Measurements from ENCODE around the gene PRKCE. TPM values are rescaled to one million over a fixed set of nuclear protein-coding genes. Genes with fewer than 3 reads are reported as not detected.

Gene PRKCE
- total RNA-seq, 4 donors from 2014 or later: 20.0 to 29.7 (median 25.2) TPM

GRCh38 chr2:46163804-46164528 is 512.5 kb downstream of the PRKCE start:
- H3K36me3 ChIP-seq: peaks cover 0 to 4% (median 0%) of the 10 kb centered on the region in 3 donors
- H3K4me1 ChIP-seq: peaks cover 0 to 8% (median 0%) of the 10 kb centered on the region in 4 donors
- H3K9me3 ChIP-seq: no peaks in the 10 kb centered on the region
- no peak for TF ChIP-seq POLR2A (IDR thresholded peaks at IDR 0.05)
- TF ChIP-seq, protein P1, sequence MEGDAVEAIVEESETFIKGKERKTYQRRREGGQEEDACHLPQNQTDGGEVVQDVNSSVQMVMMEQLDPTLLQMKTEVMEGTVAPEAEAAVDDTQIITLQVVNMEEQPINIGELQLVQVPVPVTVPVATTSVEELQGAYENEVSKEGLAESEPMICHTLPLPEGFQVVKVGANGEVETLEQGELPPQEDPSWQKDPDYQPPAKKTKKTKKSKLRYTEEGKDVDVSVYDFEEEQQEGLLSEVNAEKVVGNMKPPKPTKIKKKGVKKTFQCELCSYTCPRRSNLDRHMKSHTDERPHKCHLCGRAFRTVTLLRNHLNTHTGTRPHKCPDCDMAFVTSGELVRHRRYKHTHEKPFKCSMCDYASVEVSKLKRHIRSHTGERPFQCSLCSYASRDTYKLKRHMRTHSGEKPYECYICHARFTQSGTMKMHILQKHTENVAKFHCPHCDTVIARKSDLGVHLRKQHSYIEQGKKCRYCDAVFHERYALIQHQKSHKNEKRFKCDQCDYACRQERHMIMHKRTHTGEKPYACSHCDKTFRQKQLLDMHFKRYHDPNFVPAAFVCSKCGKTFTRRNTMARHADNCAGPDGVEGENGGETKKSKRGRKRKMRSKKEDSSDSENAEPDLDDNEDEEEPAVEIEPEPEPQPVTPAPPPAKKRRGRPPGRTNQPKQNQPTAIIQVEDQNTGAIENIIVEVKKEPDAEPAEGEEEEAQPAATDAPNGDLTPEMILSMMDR (IDR thresholded peaks at IDR 0.05): no peak
- H3K4me3 ChIP-seq: no peak overlapping the region
- DNase-seq: no peak
- peak overlapping the region in 2 of 4 donors; percentile 2 to 5 for H3K27ac ChIP-seq
- no peaks in the 10 kb centered on the region for H3K27me3 ChIP-seq

GRCh38 chr2:46164529-46165301 is 513.2 kb downstream of the PRKCE start:
- peaks cover 0 to under 1% (median 0%) of the 10 kb centered on the region in 3 donors for H3K36me3 ChIP-seq
- H3K4me1 ChIP-seq: peaks cover 0 to 8% (median 0%) of the 10 kb centered on the region in 4 donors
- TF ChIP-seq, protein P1 (IDR thresholded peaks at IDR 0.05): no peak
- no peak for TF ChIP-seq POLR2A (IDR thresholded peaks at IDR 0.05)
- H3K27me3 ChIP-seq: no peaks in the 10 kb centered on the region
- no peaks in the 10 kb centered on the region for H3K9me3 ChIP-seq
- peak in 2 of 3 donors; percentile 20 to 73 for DNase-seq
- H3K4me3 ChIP-seq: no peak overlapping the region
- peak overlapping the region in 3 of 4 donors; percentile 2 to 8 (median 5) for H3K27ac ChIP-seq

DNA sequence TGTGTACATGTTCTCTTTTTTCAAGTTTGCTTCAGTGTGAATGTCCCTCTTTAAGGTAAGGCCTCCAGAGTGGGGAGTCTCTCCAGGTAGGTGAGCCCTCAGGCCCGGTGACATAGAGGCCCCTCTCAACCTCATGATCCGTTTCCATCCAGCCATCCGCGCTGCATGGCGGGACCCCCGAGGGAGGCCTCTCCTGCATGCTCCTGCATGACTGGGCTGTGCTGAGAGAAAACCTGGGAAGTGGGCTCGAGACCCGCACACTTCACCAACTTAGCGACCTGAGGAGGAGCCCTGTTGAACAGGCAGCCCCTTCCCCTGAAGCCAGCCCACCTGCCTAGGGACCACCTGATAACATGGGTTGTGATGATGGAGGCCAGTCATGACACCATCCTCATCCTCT is 514.4 kb downstream of the PRKCE start:
- no peak overlapping the region for H3K27ac ChIP-seq
- no peaks in the 10 kb centered on the region for H3K36me3 ChIP-seq
- no peaks in the 10 kb centered on the region for H3K9me3 ChIP-seq
- no peak overlapping the region for H3K4me3 ChIP-seq
- H3K27me3 ChIP-seq: no peaks in the 10 kb centered on the region
- TF ChIP-seq, protein P1 (IDR thresholded peaks at IDR 0.05): no peak
- TF ChIP-seq POLR2A (IDR thresholded peaks at IDR 0.05): no peak
- DNase-seq: no peak
- H3K4me1 ChIP-seq: peaks cover 0 to 8% (median 0%) of the 10 kb centered on the region in 4 donors

DNA sequence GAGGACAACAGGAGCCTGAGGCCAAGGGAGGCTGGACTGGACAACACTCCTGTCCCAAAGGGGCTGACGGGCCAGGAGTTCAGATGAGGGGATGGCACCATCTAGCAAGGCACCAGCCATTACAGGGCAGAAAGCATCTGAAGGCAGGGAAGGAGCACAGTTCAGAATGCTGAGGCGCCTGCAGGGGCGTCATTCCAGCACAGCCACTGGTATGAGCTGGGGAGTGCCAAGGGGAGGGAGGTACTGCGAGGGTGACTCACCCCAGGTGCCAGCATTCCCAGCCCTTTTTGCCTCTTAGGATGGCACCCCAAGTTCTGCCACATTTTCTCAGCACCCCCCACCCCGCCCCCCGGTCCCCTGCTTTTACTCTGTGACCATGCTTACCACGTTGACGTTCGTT is 515.9 kb downstream of the PRKCE start:
- H3K4me3 ChIP-seq: no peak overlapping the region
- no peaks in the 10 kb centered on the region for H3K27me3 ChIP-seq
- TF ChIP-seq, protein P1 (IDR thresholded peaks at IDR 0.05): no peak
- TF ChIP-seq POLR2A (IDR thresholded peaks at IDR 0.05): no peak
- no peaks in the 10 kb centered on the region for H3K9me3 ChIP-seq
- DNase-seq: no peak
- H3K4me1 ChIP-seq: peaks cover 0 to 8% (median 0%) of the 10 kb centered on the region in 4 donors
- H3K36me3 ChIP-seq: no peaks in the 10 kb centered on the region
- H3K27ac ChIP-seq: no peak overlapping the region

GRCh38 chr2:46167924-46168323 is 516.4 kb downstream of the PRKCE start:
- TF ChIP-seq, protein P1 (IDR thresholded peaks at IDR 0.05): no peak
- TF ChIP-seq POLR2A (IDR thresholded peaks at IDR 0.05): no peak
- Histone ChIP-seq H3K27me3 (no peaks in the 10 kb centered on the region), H3K4me1 (peaks cover 0 to 8% (median 0%) of the 10 kb centered on the region in 4 donors), H3K9me3 (no peaks in the 10 kb centered on the region), H3K4me3 (no peak overlapping the region), H3K36me3 (no peaks in the 10 kb centered on the region), H3K27ac (no peak overlapping the region)
- no peak for DNase-seq
